IPS-18c (cell line): ENCODE results near the gene CAGE1.
"Not testable (repeated sequence)": the region's sequence is repeated elsewhere in the genome, so short reads cannot be mapped to it uniquely, and the experiment has no call there.

ENCODE experiments used
- H3K4me3 ChIP-seq: 2 replicates; pipeline ENCODE4 v1.7.0; 2013; ENCODE audit warnings: low read depth, mild to moderate bottlenecking, low read length, moderate library complexity; ENCODE audit not compliant: insufficient read depth
- H3K9me3 ChIP-seq: one replicate; pipeline ENCODE4 v1.6.1; 2013; ENCODE audit warnings: mild to moderate bottlenecking, low read length, moderate library complexity; ENCODE audit not compliant: control insufficient read depth, insufficient read depth

The CAGE1 gene

GRCh38 chr6:7319406-7319805 is 70.1 kb downstream of the CAGE1 start:
- H3K4me3 ChIP-seq, H3K9me3 ChIP-seq: not testable (repeated sequence)

GRCh38 chr6:7317538-7317937 is 72.0 kb downstream of the CAGE1 start:
- Histone ChIP-seq H3K4me3 (no peak overlapping the region), H3K9me3 (no peaks in the 10 kb centered on the region)

GRCh38 chr6:7316658-7317533 is 72.6 kb downstream of the CAGE1 start:
- Histone ChIP-seq H3K9me3 (no peaks in the 10 kb centered on the region), H3K4me3 (no peak overlapping the region)

GRCh38 chr6:7315948-7316365 is 73.6 kb downstream of the CAGE1 start:
- Histone ChIP-seq H3K4me3 (no peak overlapping the region), H3K9me3 (no peaks in the 10 kb centered on the region)

GRCh38 chr6:7315087-7315947 is 74.2 kb downstream of the CAGE1 start:
- not testable (repeated sequence) for H3K4me3 ChIP-seq, H3K9me3 ChIP-seq

- Histone ChIP-seq H3K9me3 (no peaks in the 10 kb centered on the region), H3K4me3 (no peak overlapping the region)
These were observed 75.1 kb downstream of the CAGE1 start for GRCh38 chr6:7314414-7314813.

- H3K4me3 ChIP-seq: peak overlapping the region; percentile 97
- no peaks in the 10 kb centered on the region for H3K9me3 ChIP-seq
These were observed 75.9 kb downstream of the CAGE1 start for GRCh38 chr6:7313505-7314165.

- Histone ChIP-seq H3K4me3 (peak within 1 kb of the TSS; percentile 97), H3K9me3 (no peaks in the 10 kb centered on the region)
These were observed 76.7 kb downstream of the CAGE1 start, which contains the start of gene SSR1 for GRCh38 chr6:7312616-7313504. TSS of gene SSR1 (minus strand) at chr6:7313199. CDS start at chr6:7313120, 79 bp downstream.

- H3K4me3 ChIP-seq: peak overlapping the region; percentile 97
- H3K9me3 ChIP-seq: no peaks in the 10 kb centered on the region
These were observed 77.5 kb downstream of the CAGE1 start for GRCh38 chr6:7311917-7312615.

GRCh38 chr6:7311176-7311575 is 78.4 kb downstream of the CAGE1 start:
- H3K9me3 ChIP-seq: no peaks in the 10 kb centered on the region
- H3K4me3 ChIP-seq: no peak overlapping the region

- H3K9me3 ChIP-seq: no peaks in the 10 kb centered on the region
- no peak overlapping the region for H3K4me3 ChIP-seq
These were observed 80.5 kb downstream of the CAGE1 start for GRCh38 chr6:7309050-7309449.

- H3K4me3 ChIP-seq: no peak overlapping the region
- H3K9me3 ChIP-seq: no peaks in the 10 kb centered on the region
These were observed 82.0 kb downstream of the CAGE1 start for GRCh38 chr6:7307533-7307932.

- no peaks in the 10 kb centered on the region for H3K9me3 ChIP-seq
- no peak overlapping the region for H3K4me3 ChIP-seq
These were observed 84.7 kb downstream of the CAGE1 start for GRCh38 chr6:7304821-7305220.

GRCh38 chr6:7301702-7302101 is 87.8 kb downstream of the CAGE1 start:
- Histone ChIP-seq H3K9me3 (no peaks in the 10 kb centered on the region), H3K4me3 (no peak overlapping the region)

GRCh38 chr6:7300926-7301325 is 88.6 kb downstream of the CAGE1 start:
- no peaks in the 10 kb centered on the region for H3K9me3 ChIP-seq
- H3K4me3 ChIP-seq: no peak overlapping the region

GRCh38 chr6:7298113-7298512 is 91.4 kb downstream of the CAGE1 start:
- H3K9me3 ChIP-seq: no peaks in the 10 kb centered on the region

More at GRCh38 chr6:7298113-7298512, 91.4 kb downstream of the CAGE1 start:
- H3K4me3 ChIP-seq: no peak overlapping the region
